SK-MEL-5 (cell line): ENCODE results near the gene ANKRD55. TPM values are rescaled to one million over a fixed set of nuclear protein-coding genes. Genes with fewer than 3 reads are reported as not detected.
"Not testable (repeated sequence)": the region's sequence is repeated elsewhere in the genome, so short reads cannot be mapped to it uniquely, and the experiment has no call there.

Source experiments
- DNase-seq: peaks from one replicate; pipeline ENCODE4 v3.0.0-alpha.2; 2016; ENCODE audit warnings: low read depth, low spot score
- in situ Hi-C: cut with HindIII; loops from 2 replicates; pipeline ENCODE4 v1.10.0; 2016; ENCODE audit warnings: low sequenced_read_pairs, high pct_unique_total_duplicates, low pct_unique_long_range_greater_than_20kb
- total RNA-seq: library from RNA; depleted of rRNA; stranded (reverse); fragments of >200 nt; shearing (Covaris generic); gene quantifications from 2 replicates; pipeline ENCODE4 v1.2.3, GENCODE V29; 2014

ANKRD55 gene
- total RNA-seq, 1 experiment from 2014 or later, result not detected

GRCh38 chr5:56105511-56106291 is 127.4 kb downstream of the ANKRD55 start:
- in situ Hi-C loops, result no loop called here

GRCh38 chr5:56102889-56103288 is 130.2 kb downstream of the ANKRD55 start:
- in situ Hi-C loops, result no loop called here
- no peak for DNase-seq

More at GRCh38 chr5:56105511-56106291, 127.4 kb downstream of the ANKRD55 start:
- no peak for DNase-seq

GRCh38 chr5:56102207-56102606 is 130.9 kb downstream of the ANKRD55 start:
- DNase-seq, in situ Hi-C loops: not testable (repeated sequence)

GRCh38 chr5:56101180-56101579 is 131.9 kb downstream of the ANKRD55 start:
- in situ Hi-C loops, result no loop called here
- DNase-seq, result no peak

- DNase-seq, result no peak
- in situ Hi-C loops, result no loop called here
Measured at GRCh38 chr5:56100439-56101176, 132.5 kb downstream of the ANKRD55 start.

GRCh38 chr5:56099346-56099745 is 133.8 kb downstream of the ANKRD55 start:
- DNase-seq, result no peak
- in situ Hi-C loops, result no loop called here

GRCh38 chr5:56097055-56097454 is 136.1 kb downstream of the ANKRD55 start:
- in situ Hi-C loops, result no loop called here

GRCh38 chr5:56095579-56096102 is 137.5 kb downstream of the ANKRD55 start:
- in situ Hi-C loops, result no loop called here

More at GRCh38 chr5:56097055-56097454, 136.1 kb downstream of the ANKRD55 start:
- DNase-seq, result no peak

GRCh38 chr5:56094579-56095361 is 138.4 kb downstream of the ANKRD55 start:
- DNase-seq, result no peak
- in situ Hi-C loops, result no loop called here

More at GRCh38 chr5:56095579-56096102, 137.5 kb downstream of the ANKRD55 start:
- DNase-seq, result no peak

GRCh38 chr5:56093970-56094369 is 139.2 kb downstream of the ANKRD55 start:
- DNase-seq, result no peak
- in situ Hi-C loops, result no loop called here

GRCh38 chr5:56092115-56092514 is 141.0 kb downstream of the ANKRD55 start:
- no peak for DNase-seq
- in situ Hi-C loops, result no loop called here

GRCh38 chr5:56091664-56092063 is 141.5 kb downstream of the ANKRD55 start:
- in situ Hi-C loops, result no loop called here

GRCh38 chr5:56090793-56091460 is 142.2 kb downstream of the ANKRD55 start:
- in situ Hi-C loops, result no loop called here
- no peak for DNase-seq

More at GRCh38 chr5:56091664-56092063, 141.5 kb downstream of the ANKRD55 start:
- DNase-seq, result no peak

- in situ Hi-C loops, result no loop called here
- no peak for DNase-seq
Measured at GRCh38 chr5:56088967-56089829, 143.9 kb downstream of the ANKRD55 start.

- in situ Hi-C loops, result no loop called here
- no peak for DNase-seq
Measured at GRCh38 chr5:56088431-56088949, 144.6 kb downstream of the ANKRD55 start.

GRCh38 chr5:56085193-56085592 is 147.9 kb downstream of the ANKRD55 start:
- DNase-seq, result peak; percentile 43
- in situ Hi-C loops, result no loop called here
